Measurements from ENCODE around the gene RELA.

RELA gene

DNA sequence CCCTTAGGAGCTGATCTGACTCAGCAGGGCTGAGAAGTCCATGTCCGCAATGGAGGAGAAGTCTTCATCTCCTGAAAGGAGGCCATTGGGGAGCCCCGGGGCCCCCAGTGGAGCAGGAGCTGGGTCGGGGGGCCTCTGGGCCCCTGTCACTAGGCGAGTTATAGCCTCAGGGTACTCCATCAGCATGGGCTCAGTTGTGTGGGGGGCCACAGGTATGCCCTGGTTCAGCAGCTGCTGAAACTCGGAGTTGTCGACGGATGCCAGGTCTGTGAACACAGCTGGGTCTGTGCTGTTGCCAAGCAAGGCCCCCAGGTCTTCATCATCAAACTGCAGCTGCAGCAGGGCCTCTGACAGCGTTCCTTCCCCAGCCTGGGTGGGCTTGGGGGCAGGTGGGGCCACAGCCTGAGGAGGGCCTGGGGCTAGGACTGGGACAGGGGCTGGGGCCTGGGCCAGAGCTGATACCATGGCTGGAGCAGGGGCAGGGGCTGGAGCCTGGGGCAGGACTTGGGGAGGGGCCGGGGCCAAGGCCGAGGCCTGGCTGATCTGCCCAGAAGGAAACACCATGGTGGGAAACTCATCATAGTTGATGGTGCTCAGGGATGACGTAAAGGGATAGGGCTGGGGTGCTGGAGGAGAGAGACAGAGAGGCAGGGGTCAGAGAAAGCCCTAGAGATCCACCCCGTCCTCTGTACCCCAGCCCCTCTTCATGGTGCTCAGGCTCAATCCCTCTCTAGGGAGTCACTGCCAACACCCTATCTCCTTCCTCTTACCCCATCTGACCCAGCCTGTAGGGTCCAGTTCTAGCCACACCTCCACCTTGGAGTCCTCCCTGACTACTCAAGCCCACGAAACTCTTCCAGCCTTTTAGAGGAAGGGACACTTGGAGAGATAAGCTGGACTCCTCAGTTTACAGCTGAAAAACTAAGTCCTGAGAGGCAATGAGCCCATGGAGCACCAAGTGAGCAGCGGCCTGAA lies 8.1 kb downstream of the RELA start:
- no peak for DNase-seq (ENCODE audit: insufficient read length, low spot score)
- FAIRE-seq = no peak
- TF ChIP-seq, protein P1, sequence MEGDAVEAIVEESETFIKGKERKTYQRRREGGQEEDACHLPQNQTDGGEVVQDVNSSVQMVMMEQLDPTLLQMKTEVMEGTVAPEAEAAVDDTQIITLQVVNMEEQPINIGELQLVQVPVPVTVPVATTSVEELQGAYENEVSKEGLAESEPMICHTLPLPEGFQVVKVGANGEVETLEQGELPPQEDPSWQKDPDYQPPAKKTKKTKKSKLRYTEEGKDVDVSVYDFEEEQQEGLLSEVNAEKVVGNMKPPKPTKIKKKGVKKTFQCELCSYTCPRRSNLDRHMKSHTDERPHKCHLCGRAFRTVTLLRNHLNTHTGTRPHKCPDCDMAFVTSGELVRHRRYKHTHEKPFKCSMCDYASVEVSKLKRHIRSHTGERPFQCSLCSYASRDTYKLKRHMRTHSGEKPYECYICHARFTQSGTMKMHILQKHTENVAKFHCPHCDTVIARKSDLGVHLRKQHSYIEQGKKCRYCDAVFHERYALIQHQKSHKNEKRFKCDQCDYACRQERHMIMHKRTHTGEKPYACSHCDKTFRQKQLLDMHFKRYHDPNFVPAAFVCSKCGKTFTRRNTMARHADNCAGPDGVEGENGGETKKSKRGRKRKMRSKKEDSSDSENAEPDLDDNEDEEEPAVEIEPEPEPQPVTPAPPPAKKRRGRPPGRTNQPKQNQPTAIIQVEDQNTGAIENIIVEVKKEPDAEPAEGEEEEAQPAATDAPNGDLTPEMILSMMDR (IDR thresholded peaks at IDR 0.05; ENCODE audit: insufficient read depth, missing control alignments) = no peak

DNA sequence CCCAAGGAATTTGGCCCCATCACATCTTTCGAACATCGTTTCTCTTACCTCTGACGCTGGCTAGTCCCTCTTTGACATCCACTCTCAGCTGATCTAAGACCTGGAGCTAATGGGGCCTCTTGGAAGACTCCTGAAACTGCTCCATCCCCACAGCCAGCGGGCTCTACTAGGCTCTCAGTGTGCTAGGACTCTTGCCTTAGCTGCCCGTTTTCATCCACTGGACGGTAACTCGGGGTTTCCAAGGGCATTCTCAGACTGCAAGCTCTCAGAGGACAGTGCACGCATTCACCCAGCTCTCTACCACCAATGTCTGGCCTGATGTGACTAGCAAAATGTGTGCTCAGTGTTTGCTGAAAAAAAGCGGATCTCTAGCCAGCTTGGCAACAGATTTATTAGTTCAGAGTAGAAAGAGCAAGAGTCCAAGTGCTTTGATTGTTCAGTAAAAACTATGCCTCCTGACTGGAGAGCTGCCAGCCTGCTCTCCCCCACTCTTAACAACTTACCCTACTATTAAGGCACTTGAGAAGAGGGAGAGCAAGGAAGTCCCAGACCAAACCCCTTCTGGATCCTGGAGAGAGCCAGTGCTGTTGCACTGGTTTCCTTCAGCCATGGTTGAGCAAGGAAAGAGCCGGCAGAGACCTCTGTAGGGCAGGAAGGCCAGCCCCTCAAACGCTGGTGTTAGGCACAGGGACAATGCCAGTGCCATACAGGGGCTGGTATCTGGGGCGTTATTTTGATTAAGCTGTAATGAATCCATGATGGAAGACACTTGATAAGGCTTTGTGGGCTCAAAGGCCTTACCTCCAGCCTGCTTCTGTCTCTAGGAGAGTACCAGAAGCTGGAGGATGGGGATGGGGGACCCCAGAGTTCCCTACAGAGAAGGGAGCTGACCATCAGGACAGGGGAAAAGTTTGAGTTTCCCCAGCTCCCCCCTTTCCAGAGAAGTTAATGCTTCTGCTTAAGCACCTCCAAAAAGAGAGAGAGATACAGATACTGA lies 9.2 kb downstream of the RELA start:
- FAIRE-seq (no peak), DNase-seq (ENCODE audit: insufficient read length, low spot score) (no peak)
- TF ChIP-seq, protein P1 (IDR thresholded peaks at IDR 0.05; ENCODE audit: insufficient read depth, missing control alignments) = no peak

DNA sequence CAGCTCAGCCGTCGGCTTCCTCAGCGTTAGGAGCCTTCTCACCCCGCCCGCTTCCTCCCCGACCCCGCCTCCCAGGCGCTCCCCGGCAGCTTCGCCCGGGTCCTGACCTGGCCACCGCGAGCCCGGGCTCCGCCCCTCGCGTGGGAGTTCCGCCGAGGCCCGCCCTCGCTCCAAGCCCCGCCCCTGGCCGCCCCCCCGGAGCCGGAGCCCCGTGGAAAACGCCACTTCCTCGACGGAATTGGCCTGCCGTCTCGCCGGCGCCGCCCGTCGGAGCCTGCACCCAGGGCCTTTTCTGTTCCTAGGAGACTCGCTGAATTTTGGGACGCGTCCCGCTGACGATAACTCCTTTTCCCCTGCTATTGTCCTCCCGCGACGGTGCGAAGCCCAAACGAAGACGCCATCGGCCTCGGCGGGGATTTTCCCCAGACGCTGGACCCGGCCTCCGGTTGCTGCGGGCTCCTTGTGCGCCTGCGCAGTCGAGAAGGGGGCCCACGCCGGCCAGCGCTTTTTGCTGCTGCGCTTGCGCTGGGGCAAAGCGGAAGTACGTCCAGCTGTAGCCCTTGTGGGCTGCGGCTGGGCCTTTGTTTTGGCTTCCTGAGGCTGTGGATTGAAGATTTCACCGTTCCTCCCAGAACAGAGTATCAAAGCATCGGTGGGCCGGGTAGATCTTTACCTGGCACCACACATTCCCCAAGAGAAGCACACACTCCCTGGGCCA lies 10.0 kb downstream of the RELA start:
- TF ChIP-seq, protein P1 (IDR thresholded peaks at IDR 0.05; ENCODE audit: insufficient read depth, missing control alignments) = no peak
- no peak for FAIRE-seq

DNA sequence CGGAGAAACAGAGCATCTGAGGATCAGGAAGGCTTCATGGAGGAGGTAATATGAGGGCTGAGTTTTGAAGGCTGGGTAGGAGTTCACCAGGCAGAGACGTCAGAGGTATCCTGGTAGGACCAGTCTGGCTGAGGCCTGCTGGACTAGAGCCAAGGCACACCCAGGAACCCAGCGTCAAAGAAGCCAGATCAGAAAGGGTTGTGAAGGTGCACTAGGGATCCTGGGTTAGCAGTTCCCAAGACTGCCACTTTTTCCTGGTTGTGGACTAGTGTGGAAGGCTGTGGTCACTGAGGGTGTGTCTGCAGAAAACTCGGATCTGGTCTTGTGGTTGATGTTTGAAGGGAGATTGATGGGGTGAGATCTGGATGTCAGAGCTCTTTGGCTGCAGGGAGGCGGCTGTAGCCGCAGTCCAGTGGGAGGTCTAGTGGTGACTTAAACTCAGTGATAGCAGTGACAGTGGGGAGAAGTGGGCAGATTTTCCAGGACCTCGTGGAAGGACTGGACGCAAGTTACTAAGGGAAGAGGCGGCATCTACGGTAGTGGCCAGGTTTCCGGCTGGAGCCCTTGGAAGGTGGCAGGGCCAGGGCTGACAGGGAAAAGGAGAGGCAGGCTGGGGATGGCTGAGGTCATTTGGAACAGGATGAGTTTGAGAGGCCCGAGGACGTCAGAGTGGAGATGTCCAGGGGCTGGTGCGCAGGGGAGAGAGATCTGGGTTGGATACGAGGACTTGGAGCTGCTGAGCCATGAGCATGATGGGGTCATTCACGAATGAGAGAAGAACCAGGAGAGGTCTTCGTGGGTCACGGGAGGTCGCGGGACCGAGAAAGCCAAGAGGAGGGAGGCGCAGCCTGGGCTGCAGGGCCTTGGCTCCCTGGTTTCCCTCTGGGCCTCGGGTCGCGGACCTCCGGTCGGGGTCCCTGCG lies 10.9 kb downstream of the RELA start:
- FAIRE-seq (no peak), DNase-seq (ENCODE audit: insufficient read length, low spot score) (no peak)
- TF ChIP-seq, protein P1 (IDR thresholded peaks at IDR 0.05; ENCODE audit: insufficient read depth, missing control alignments) = no peak

More for the DNA sequence above, 10.0 kb downstream of the RELA start:
- peak; percentile 99 for DNase-seq (ENCODE audit: insufficient read length, low spot score)

DNA sequence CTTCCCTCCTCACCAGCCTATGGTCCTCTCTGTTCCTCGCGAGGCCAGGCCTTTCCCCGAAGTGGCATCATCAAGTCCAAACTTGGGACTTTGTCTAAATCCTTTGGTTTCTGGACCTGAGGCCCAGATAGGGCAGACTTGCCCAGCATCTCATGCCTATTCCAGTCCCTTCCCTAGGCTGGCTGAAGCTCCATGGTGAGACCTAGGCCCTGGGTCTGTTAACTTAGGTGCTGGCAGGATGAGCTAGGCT lies 11.5 kb downstream of the RELA start:
- TF ChIP-seq, protein P1 (IDR thresholded peaks at IDR 0.05; ENCODE audit: insufficient read depth, missing control alignments) = no peak
- no peak for DNase-seq (ENCODE audit: insufficient read length, low spot score)
- no peak for FAIRE-seq

All from D721Med (cell line).